ENCODE data around the gene NRF1. TPM values are rescaled to one million over a fixed set of nuclear protein-coding genes. Genes with fewer than 3 reads are reported as not detected.

The NRF1 gene
- total and polyA plus RNA-seq, 12 donors = 7.7 to 16.0 (median 10.1) TPM

DNA sequence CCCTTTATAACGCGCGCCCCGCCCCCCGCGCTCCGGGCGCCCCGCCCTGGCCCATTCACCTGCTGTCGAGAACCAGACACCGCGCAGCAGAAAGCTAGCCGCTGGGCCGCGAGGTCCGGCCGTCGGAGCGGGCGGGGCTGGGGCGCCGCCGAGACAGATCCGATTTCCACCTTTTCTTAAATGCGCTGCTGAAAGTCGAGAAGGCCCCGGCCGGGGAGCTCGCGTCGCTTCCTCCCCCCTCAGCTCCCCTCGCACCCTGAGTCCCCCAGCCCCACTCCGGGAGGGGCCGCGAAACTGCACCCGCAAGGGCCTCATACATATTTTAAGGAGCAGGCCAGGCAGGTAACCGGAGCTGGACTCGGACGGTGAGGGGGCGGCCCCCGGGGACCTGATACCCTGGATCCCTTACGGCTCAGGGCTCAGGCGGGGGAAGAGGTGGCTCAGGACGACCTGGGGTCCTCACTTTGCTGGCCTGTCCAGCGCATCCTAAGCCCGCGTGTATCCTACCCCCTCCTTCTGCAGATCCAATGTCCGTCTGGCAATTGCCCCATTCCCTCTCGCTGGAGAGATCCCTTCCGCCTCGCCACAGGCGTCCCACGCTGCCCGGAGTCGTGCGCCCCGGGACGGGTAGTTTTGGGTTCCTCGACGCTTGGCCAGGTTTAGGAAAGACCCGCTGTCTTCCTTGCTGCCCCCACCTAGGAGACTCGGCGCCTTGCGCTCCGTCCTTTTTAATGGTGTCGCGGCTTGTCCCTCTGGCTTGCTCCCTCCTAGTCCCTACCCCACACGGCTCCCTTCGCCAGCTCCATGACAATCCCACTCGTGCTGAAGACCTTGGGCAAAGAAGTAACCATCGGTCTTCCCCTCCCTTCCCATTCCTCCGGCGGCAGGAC lies 170.7 kb downstream of the NRF1 start:
- TF ChIP-seq, protein P1, sequence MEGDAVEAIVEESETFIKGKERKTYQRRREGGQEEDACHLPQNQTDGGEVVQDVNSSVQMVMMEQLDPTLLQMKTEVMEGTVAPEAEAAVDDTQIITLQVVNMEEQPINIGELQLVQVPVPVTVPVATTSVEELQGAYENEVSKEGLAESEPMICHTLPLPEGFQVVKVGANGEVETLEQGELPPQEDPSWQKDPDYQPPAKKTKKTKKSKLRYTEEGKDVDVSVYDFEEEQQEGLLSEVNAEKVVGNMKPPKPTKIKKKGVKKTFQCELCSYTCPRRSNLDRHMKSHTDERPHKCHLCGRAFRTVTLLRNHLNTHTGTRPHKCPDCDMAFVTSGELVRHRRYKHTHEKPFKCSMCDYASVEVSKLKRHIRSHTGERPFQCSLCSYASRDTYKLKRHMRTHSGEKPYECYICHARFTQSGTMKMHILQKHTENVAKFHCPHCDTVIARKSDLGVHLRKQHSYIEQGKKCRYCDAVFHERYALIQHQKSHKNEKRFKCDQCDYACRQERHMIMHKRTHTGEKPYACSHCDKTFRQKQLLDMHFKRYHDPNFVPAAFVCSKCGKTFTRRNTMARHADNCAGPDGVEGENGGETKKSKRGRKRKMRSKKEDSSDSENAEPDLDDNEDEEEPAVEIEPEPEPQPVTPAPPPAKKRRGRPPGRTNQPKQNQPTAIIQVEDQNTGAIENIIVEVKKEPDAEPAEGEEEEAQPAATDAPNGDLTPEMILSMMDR (IDR thresholded peaks at IDR 0.05) = no peak
- WGBS, 4 donors = 3 to 9% (median 4%) methylated on average over 25 to 73 of the region's 73 CpGs
- DNase-seq = no peak
- no peaks in the 10 kb centered on the region for H3K36me3 ChIP-seq (replicated peaks in 1 of 2)
- intact Hi-C loops (cut with DNase I) = no loop called here
- H3K9me3 ChIP-seq (replicated peaks in 1 of 3) = no peaks in the 10 kb centered on the region
- H3K27ac ChIP-seq = no peak overlapping the region
- peak overlapping the region in 1 of 4 donors; percentile 1 for H3K4me3 ChIP-seq
- peaks cover 82% of the 10 kb centered on the region for H3K27me3 ChIP-seq
- H3K4me1 ChIP-seq (replicated peaks in 1 of 2) = peaks cover 8 to 67% of the 10 kb centered on the region in 2 donors

GRCh38 chr7:129782818-129783583 lies 171.5 kb downstream of the NRF1 start:
- intact Hi-C loops (cut with DNase I) = no loop called here
- H3K4me1 ChIP-seq (replicated peaks in 1 of 2) = peaks cover 8 to 67% of the 10 kb centered on the region in 2 donors
- no peak overlapping the region for H3K27ac ChIP-seq
- H3K36me3 ChIP-seq (replicated peaks in 1 of 2) = no peaks in the 10 kb centered on the region
- 7 to 17% (median 13%) methylated on average over 25 to 42 of the region's 42 CpGs for WGBS, 4 donors
- H3K9me3 ChIP-seq (replicated peaks in 1 of 3) = no peaks in the 10 kb centered on the region
- no peak for TF ChIP-seq POLR2A (IDR thresholded peaks at IDR 0.05)
- TF ChIP-seq, protein P1 (IDR thresholded peaks at IDR 0.05) = no peak
- no peak for DNase-seq
- H3K27me3 ChIP-seq = peaks cover 79% of the 10 kb centered on the region
- H3K4me3 ChIP-seq = no peak overlapping the region

- Histone ChIP-seq H3K27ac (no peak overlapping the region), H3K9me3 (replicated peaks in 1 of 3) (no peaks in the 10 kb centered on the region), H3K27me3 (peaks cover 73% of the 10 kb centered on the region), H3K36me3 (replicated peaks in 1 of 2) (no peaks in the 10 kb centered on the region), H3K4me1 (replicated peaks in 1 of 2) (peaks cover 8 to 66% of the 10 kb centered on the region in 2 donors), H3K4me3 (no peak overlapping the region)
- intact Hi-C loops (cut with DNase I) = no loop called here
- TF ChIP-seq POLR2A (IDR thresholded peaks at IDR 0.05) = no peak
- TF ChIP-seq, protein P1 (IDR thresholded peaks at IDR 0.05) = no peak
- WGBS, 4 donors = 24 to 29% (median 24%) methylated on average over 10 of the region's 10 CpGs
- no peak for DNase-seq
These were observed 172.0 kb downstream of the NRF1 start for GRCh38 chr7:129783584-129783919.

- no peak overlapping the region for H3K4me3 ChIP-seq
- H3K36me3 ChIP-seq (replicated peaks in 1 of 2) = no peaks in the 10 kb centered on the region
- TF ChIP-seq, protein P1 (IDR thresholded peaks at IDR 0.05) = no peak
- TF ChIP-seq POLR2A (IDR thresholded peaks at IDR 0.05) = no peak
- DNase-seq = no peak
- H3K4me1 ChIP-seq (replicated peaks in 1 of 2) = peaks cover 1 to 57% of the 10 kb centered on the region in 2 donors
- intact Hi-C loops (cut with DNase I) = no loop called here
- 16 to 26% (median 21%) methylated on average over 18 to 25 of the region's 25 CpGs for WGBS, 4 donors
- peaks cover 65% of the 10 kb centered on the region for H3K27me3 ChIP-seq
- H3K27ac ChIP-seq = no peak overlapping the region
- H3K9me3 ChIP-seq (replicated peaks in 1 of 3) = no peaks in the 10 kb centered on the region
These were observed 172.9 kb downstream of the NRF1 start for GRCh38 chr7:129784437-129784782.

Data from adrenal gland (tissue), 12 donors.